Vagina (tissue), 2 donors: ENCODE data around the gene PLEKHA6.

Experiments
- CTCF ChIP-seq, 3 experiments: fragments of 450-650 bp in 2 of 3; fragments of 200-600 bp in 1 of 3; sonication (generic) in 1 of 3; IDR thresholded peaks; one replicate each; pipeline ENCODE4 v1.5.1; 2017 to 2019; ENCODE audit warnings: antibody characterized with exemption in 3 of 3, mild to moderate bottlenecking in 2 of 3, moderate library complexity in 2 of 3
- POLR2A ChIP-seq, 2 donors: fragments of 450-650 bp; IDR thresholded peaks; one replicate each; pipeline ENCODE4 v1.6.1; 2017; ENCODE audit warnings: antibody characterized with exemption in 2 of 2, mild to moderate bottlenecking in 2 of 2, moderate library complexity in 2 of 2

- TF ChIP-seq CTCF (IDR thresholded peaks at IDR 0.05) (no peak), POLR2A (IDR thresholded peaks at IDR 0.05) (no peak)
Observed at GRCh38 chr1:204216236-204216635, 143.5 kb downstream of the PLEKHA6 start.
